ENCODE measurements around the gene EMC1. TPM values are rescaled to one million over a fixed set of nuclear protein-coding genes. Genes with fewer than 3 reads are reported as not detected.
"Not testable (repeated sequence)": the region's sequence is repeated elsewhere in the genome, so short reads cannot be mapped to it uniquely, and the experiment has no call there.

Gene EMC1
- polyA plus RNA-seq, 1 donor: 63.2 TPM

- DNase-seq: no peak
These were observed 31.1 kb downstream of the EMC1 start for GRCh38 chr1:19220080-19220846.

DNA sequence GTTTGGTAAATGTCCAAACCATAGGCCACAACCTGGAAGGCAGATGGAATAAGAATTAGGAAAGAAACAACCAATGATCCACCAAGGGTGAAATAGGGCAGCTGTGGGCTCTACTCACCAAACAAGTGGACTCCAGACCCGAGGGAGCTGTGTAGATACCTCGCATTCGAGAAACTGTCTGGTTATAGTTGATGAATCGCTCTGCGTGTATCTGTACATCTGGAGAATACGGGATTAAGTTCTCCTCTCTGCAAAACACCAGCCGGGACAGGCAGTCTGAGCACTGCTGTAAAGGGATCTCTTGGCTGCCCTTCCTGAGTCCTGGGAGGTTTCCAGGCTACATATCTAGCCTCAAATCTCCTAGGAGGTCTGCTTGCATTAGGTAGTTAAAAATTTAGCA lies 31.9 kb downstream of the EMC1 start:
- no peak for DNase-seq

DNA sequence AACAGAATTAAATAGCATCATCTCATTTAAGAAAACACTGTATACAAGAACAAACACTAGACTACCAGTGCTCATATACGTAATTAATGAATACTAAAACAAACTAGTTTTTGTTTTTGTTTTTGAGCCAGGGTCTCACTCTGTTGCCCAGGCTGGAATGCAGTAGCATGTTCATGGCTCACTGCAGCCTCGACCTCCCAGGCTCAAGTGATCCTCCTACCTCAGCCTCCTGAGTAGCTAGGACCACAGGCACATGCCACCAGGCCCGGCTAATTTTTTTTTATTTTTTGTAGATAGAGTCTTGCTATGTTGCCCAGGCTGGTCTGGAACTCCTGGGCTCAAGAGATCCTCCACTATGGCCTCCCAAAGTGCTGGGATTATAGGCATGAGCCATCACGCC lies 34.7 kb downstream of the EMC1 start:
- DNase-seq: not testable (repeated sequence)

DNA sequence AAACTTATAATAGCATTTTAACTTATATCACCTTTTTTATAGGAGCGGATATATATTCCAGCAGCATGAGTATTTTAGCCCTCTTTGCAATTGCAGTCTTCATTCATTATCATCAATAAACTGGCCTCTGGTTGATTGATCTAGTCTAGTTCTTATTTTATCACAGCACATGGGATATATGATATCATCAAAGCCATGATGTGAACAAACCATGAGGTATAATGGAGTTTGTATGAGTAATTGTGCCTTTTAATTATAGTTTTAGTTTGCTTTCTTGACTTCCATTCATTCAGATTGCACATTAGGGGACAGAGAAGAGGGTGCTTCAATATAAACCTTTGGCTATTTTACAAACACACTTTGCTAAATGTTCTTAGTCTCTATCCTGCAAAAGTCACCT lies 37.7 kb downstream of the EMC1 start:
- DNase-seq: no peak

GRCh38 chr1:19212167-19212566 lies 39.2 kb downstream of the EMC1 start:
- DNase-seq: no peak

- no peak for DNase-seq
These were observed 40.4 kb downstream of the EMC1 start for GRCh38 chr1:19210772-19211549.

DNA sequence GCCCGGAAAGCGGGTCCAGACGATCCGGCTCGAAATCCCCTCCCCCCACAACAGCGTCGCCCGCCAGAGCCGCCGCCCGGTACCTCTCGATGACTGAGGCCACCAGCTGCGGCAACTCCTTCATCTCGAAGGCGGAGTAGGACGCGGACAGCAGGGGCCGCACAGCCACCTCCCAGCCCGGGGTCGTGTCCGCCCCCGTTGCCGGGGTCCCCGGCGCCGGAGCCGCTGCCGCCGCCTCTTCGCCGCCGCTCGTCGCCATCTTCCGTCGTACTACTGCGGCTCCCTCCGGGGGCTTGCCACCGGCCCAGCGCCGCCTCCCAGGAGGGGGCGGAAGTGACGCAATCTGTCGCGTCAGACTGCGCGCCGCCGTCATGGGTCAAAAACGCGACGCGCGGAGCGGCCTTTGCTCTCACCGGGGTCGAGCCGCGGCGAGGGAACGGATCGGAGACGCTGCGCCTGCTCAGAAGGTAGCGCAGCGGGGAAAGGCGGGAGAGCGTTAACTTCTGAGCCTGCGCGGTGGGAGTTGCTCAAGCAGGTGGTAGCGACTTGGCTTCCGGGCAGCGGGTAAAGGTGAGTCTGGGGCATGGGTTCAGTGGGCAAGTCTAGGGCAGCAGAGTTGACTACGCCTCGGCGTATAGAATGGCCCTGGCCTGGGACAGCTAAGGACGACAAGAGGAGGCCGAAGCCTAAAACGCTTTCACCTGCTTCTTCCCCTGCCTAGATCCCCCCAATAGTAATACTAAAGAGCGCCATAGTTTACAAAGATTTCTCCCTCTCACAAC lies 41.1 kb downstream of the EMC1 start, which contains the start of gene UBR4:
Gene UBR4 (minus strand): TSS at position 277 of the 782 bp plus-strand sequence. CDS start 18 bp downstream, at position 259.
- peak; percentile 94 for DNase-seq

DNA sequence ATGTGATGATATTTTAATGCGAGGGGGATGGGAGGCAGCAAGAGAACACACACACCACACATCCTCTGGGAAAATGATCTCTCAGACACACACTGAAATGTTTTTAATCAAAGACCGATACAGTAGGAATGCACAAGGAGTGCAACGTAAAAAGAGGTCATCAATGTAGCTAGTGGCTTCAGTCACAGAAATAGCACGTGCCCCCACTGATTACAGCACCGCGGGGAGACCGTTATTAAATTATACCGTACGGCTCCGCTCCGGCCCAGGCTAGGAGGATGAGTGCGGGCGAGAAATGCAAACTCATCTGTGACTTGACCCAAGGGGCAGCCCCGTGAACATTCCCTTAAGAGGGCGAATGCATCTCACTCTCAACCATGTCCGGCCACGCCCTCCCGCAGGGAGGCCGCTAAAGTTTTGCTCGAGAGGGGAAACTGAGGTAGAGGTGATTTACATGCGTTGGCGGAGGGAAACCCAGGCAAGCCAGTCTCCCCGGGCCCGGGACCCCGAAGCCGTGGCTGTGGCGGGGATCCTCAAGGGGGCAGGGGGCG lies 41.8 kb downstream of the EMC1 start:
- DNase-seq: peak; percentile 11

- DNase-seq: no peak
These were observed 42.5 kb downstream of the EMC1 start for GRCh38 chr1:19208710-19209438.

GRCh38 chr1:19206947-19207346 lies 44.4 kb downstream of the EMC1 start:
- no peak for DNase-seq

DNA sequence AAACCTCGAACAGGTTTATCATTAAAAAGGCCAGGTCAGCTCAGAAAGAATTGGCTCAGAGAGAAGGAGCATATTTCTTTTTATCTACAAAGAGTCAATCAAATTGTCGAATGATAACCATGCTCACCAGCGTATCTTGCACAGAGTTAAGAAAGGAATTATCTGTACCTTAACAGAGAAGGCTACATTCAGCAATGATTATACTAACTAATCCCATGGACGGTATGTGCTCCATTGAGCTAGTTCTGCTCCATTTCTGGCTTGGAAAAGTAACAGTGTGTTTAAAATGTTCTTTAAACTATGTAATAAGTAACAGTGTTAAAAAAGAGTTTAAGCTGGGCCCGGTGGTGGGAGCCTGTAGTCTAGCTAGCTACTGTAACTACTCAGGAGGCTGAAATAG lies 45.5 kb downstream of the EMC1 start:
- no peak for DNase-seq

GRCh38 chr1:19205403-19205802 lies 45.9 kb downstream of the EMC1 start:
- no peak for DNase-seq

DNA sequence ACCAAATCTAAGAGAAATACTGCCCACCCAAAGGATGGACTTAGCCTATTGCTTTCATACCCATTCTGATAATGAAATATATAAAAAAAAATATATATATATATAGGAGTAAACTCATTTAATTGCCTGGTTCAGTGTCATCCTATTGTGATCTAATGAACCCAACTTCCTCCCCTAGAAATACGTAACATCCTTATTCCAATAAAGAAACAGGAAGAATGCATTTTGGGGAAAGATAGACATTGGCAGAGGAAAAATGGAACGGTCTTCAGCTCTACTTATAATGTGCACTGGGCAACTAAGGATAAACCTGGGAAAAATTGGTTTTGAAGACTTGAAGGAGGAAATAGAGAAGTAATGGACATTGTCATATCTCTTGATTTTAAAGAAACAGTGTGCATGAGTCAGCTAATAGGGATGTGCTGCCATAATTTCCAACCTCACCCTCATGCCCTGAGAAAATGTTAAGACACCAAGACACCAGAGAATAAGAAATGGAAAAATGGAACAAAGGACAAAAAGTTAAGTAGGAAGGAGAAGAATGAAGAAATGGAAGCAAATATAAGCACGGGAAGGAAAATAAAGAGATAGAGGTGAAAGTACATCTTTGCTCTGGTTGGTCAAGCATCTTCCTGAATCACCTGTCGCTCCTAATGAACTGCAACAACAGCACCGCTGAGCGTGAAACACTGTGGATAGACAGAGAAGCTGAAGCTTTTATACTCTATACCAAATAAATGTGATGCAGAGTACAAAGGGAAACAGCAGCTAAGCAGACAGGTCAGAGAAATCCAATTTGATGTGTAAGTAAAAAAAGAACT lies 46.7 kb downstream of the EMC1 start:
- no peak for DNase-seq

DNA sequence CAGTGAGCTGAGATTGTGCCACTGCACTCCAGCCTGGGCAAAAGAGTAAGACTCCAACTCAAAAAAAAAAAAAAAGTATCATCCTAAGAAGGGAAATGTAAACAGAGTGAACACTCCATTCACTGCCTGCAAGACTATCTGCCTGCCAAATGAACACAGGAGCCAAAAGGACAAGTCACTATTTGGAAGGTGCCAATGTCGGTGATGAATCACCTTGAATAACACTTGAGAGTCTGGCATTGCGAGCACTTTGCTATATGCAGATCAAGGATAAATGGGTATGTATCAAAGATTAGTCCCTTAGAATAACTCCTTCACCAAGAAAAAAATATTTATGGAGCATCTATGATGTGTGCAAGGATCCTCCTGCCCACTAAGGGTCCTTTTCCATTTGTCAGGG lies 47.9 kb downstream of the EMC1 start:
- no peak for DNase-seq

DNA sequence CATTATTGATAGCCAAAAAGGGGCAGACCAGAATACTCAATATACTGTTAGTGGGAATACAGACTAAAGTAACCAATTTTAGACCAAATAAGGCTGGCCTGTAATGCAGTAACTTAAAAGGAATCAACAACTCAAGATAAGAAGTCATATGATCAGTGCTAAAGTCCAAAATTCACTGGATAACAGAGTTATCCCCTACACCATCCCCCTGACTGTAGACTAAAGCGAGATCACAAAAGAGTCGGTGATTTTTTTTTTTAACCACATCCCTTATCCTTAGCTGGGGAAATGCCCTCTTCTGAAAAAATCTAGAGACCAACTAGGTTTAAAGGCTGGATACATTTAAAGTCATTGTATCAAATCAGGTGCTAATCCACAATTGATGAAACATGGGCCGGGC lies 48.9 kb downstream of the EMC1 start:
- DNase-seq: no peak

GRCh38 chr1:19199969-19200604 lies 51.2 kb downstream of the EMC1 start:
- no peak for DNase-seq

GRCh38 chr1:19199329-19199968 lies 51.9 kb downstream of the EMC1 start:
- no peak for DNase-seq

- no peak for DNase-seq
These were observed 52.5 kb downstream of the EMC1 start for GRCh38 chr1:19198820-19199219.

- no peak for DNase-seq
These were observed 53.5 kb downstream of the EMC1 start for GRCh38 chr1:19197845-19198244.

DNA sequence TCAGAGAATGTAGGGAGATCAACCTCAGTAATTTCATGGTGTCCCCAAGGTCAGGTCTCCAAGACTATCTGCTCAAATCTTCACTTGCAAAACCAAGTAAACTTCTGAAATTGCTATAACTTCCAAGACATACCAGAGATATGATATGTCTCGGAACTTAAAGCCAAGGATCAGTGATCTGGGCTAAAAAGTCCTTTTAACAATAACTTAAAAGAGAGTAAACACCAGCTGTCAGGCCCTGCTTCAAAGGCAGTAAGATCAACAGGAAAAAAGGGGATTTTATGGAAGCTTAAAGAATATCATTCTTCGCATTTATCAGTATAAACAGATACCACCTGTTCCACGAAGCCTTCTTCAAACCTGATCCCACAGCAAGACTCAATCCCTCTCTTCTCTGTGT lies 55.0 kb downstream of the EMC1 start:
- DNase-seq: no peak
